HFF-Myc (cell line): ENCODE measurements around the gene FXYD4.

Experiments used
- DNase-seq: peaks from one replicate; pipeline ENCODE4 v3.0.0-alpha.2; 2011; ENCODE audit warnings: low read depth; ENCODE audit errors: extremely low read depth
- H3K4me3 ChIP-seq: replicated peaks from 2 replicates; pipeline ENCODE4 v1.5.1; 2011; ENCODE audit warnings: low read depth, mild to moderate bottlenecking, control low read depth, low read length
- CTCF ChIP-seq: IDR thresholded peaks from 2 replicates; pipeline ENCODE4 v1.5.1; 2012; ENCODE audit warnings: mild to moderate bottlenecking, low read depth, low read length, control low read depth; ENCODE audit errors: missing control alignments

Gene FXYD4

GRCh38 chr10:43365001-43365400 is 6.4 kb upstream of the FXYD4 start:
- TF ChIP-seq CTCF: no peak
- DNase-seq: no peak
- H3K4me3 ChIP-seq: no peak overlapping the region

GRCh38 chr10:43369921-43370320 is 1.5 kb upstream of the FXYD4 start:
- no peak for DNase-seq
- no peak overlapping the region for H3K4me3 ChIP-seq
- TF ChIP-seq CTCF: no peak

- no peak for TF ChIP-seq CTCF
- no peak for DNase-seq
- no peak overlapping the region for H3K4me3 ChIP-seq
Measured at GRCh38 chr10:43370671-43371215, 693 bp upstream of the FXYD4 start.

- no peak for TF ChIP-seq CTCF
- no peak for DNase-seq
- H3K4me3 ChIP-seq: no peak overlapping the region
Measured at GRCh38 chr10:43372765-43373361, 1.4 kb downstream of the FXYD4 start.

- DNase-seq: no peak
- H3K4me3 ChIP-seq: no peak overlapping the region
- TF ChIP-seq CTCF: no peak
Measured at GRCh38 chr10:43373461-43373860, 2.0 kb downstream of the FXYD4 start.

- no peak overlapping the region for H3K4me3 ChIP-seq
- TF ChIP-seq CTCF: no peak
- no peak for DNase-seq
Measured at GRCh38 chr10:43374194-43374593, 2.8 kb downstream of the FXYD4 start.

- no peak overlapping the region for H3K4me3 ChIP-seq
- TF ChIP-seq CTCF: no peak
- no peak for DNase-seq
Measured at GRCh38 chr10:43375401-43376020, 4.1 kb downstream of the FXYD4 start.
